MM.1S (cell line): ENCODE data around the gene DNAAF1.

Experiments used
- EZH2 ChIP-seq: fragments of 300-600 bp; sonication (generic); optimal IDR thresholded peaks from 2 replicates; pipeline ENCODE3; 2017; ENCODE audit warnings: low read depth, mild to moderate bottlenecking, antibody characterized with exemption, low read length, mixed read lengths
- TF ChIP-seq, protein P1 (sequence below): fragments of 300-600 bp; sonication (generic); IDR thresholded peaks from 2 replicates; pipeline ENCODE4 v1.5.1; 2016; ENCODE audit warnings: antibody characterized with exemption, low read length, mixed read lengths

DNA sequence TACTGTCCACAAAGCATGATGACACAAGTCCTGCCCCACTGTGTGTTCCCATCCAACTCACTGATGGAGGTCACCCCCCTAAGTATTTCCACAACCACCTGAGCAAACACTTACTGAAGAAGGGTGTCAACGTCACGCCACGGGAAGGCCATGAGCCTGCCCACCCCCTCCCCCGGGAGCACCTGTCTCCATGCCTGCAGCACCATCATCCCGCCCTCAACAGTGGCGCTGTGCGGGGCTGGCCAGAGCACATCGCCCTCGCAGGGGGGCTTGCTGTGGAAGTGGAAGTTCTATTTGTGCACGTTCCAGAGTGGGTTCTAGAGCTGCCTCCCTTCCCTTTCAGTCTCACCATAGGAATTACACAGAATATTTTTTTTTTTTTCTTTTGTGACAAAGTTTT is 24.1 kb upstream of the DNAAF1 start:
- no peak for TF ChIP-seq EZH2
- TF ChIP-seq, protein P1, sequence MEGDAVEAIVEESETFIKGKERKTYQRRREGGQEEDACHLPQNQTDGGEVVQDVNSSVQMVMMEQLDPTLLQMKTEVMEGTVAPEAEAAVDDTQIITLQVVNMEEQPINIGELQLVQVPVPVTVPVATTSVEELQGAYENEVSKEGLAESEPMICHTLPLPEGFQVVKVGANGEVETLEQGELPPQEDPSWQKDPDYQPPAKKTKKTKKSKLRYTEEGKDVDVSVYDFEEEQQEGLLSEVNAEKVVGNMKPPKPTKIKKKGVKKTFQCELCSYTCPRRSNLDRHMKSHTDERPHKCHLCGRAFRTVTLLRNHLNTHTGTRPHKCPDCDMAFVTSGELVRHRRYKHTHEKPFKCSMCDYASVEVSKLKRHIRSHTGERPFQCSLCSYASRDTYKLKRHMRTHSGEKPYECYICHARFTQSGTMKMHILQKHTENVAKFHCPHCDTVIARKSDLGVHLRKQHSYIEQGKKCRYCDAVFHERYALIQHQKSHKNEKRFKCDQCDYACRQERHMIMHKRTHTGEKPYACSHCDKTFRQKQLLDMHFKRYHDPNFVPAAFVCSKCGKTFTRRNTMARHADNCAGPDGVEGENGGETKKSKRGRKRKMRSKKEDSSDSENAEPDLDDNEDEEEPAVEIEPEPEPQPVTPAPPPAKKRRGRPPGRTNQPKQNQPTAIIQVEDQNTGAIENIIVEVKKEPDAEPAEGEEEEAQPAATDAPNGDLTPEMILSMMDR: no peak
